PC-3 (cell line): ENCODE results near the gene MRPL9. TPM values are rescaled to one million over a fixed set of nuclear protein-coding genes. Genes with fewer than 3 reads are reported as not detected.
A peak's percentile ranks its signal among the peaks of the same experiment; 100 is the strongest.

ENCODE experiments used
- ATAC-seq: fragments of 200-7000 bp; cut with Tn5 transposase; 2 replicates; pipeline ENCODE4 v1.9.1; 2020; ENCODE audit warnings: mild to moderate bottlenecking, moderate library complexity
- BruUV-seq: library from RNA; stranded (reverse); fragments of 400-500 nt; replicated peaks from 2 replicates; lab custom pipeline; 2021; lab: Mats Ljungman, UMichigan
- CTCF ChIA-PET: fragments of 300-600 bp; sonication (Branson Sonifier 250); formaldehyde crosslinking; loops from one replicate; lab custom pipeline; 2022; ENCODE audit warnings: antibody characterized with exemption; lab: Charles Lee
- POLR2A ChIA-PET: fragments of 300-600 bp; sonication (Branson Sonifier 250); formaldehyde crosslinking; loops from one replicate; lab custom pipeline; 2022; ENCODE audit warnings: antibody characterized with exemption; ENCODE audit not compliant: unreplicated experiment; lab: Charles Lee
- DNase-seq: peaks from one replicate; pipeline ENCODE4 v3.0.0-alpha.2; 2015
- H2AFZ ChIP-seq: fragments of 300-600 bp; sonication (generic); 2 replicates; pipeline ENCODE4 v1.6.0; 2016; ENCODE audit warnings: antibody characterized with exemption, low read length
- H3F3A ChIP-seq: fragments of 300-600 bp; sonication (generic); one replicate; pipeline ENCODE4 v1.6.0; 2017; ENCODE audit warnings: antibody characterized with exemption, low read length, control low read depth, mild to moderate bottlenecking; ENCODE audit not compliant: unreplicated experiment
- H3K27ac ChIP-seq: fragments of 300-600 bp; sonication (generic); 2 replicates; pipeline ENCODE4 v1.5.1; 2016; ENCODE audit warnings: mild to moderate bottlenecking, low read length
- H3K27me3 ChIP-seq: fragments of 300-600 bp; sonication (generic); 2 replicates; pipeline ENCODE4 v1.6.1; 2016; ENCODE audit warnings: low read length, mixed read lengths
- H3K36me3 ChIP-seq: fragments of 300-600 bp; sonication (generic); 2 replicates; pipeline ENCODE4 v1.6.1; 2016; ENCODE audit warnings: low read depth, mixed run types, low read length, mixed read lengths
- H3K4me1 ChIP-seq: fragments of 300-600 bp; sonication (generic); 2 replicates; pipeline ENCODE4 v1.5.1; 2016; ENCODE audit warnings: low read length; ENCODE audit not compliant: insufficient read depth
- H3K4me2 ChIP-seq: fragments of 300-600 bp; sonication (generic); 2 replicates; pipeline ENCODE4 v1.6.0; 2016; ENCODE audit warnings: low read length
- H3K4me3 ChIP-seq: fragments of 300-600 bp; sonication (generic); 2 replicates; pipeline ENCODE4 v1.5.1; 2016; ENCODE audit warnings: mild to moderate bottlenecking, low read length, mixed read lengths
- H3K79me2 ChIP-seq: fragments of 300-600 bp; sonication (generic); 2 replicates; pipeline ENCODE4 v1.6.1; 2017; ENCODE audit warnings: low read length, mixed read lengths
- H3K9ac ChIP-seq: fragments of 300-600 bp; sonication (generic); 2 replicates; pipeline ENCODE4 v1.6.0; 2016; ENCODE audit warnings: mild to moderate bottlenecking, low read length
- H3K9me2 ChIP-seq: fragments of 300-600 bp; sonication (generic); replicated peaks from 2 replicates; pipeline ENCODE4 v1.6.1; 2016; ENCODE audit warnings: mixed run types, low read length, mixed read lengths
- H3K9me3 ChIP-seq: fragments of 300-600 bp; sonication (generic); 2 replicates; pipeline ENCODE4 v1.6.1; 2016; ENCODE audit warnings: low read length, mixed read lengths
- H4K20me1 ChIP-seq: fragments of 300-600 bp; sonication (generic); 2 replicates; pipeline ENCODE4 v1.6.1; 2016; ENCODE audit warnings: low read length, mixed read lengths
- CTCF ChIP-seq: fragments of 300-600 bp; sonication (generic); conservative IDR thresholded peaks from 2 replicates; pipeline ENCODE4 v1.5.1; 2017; ENCODE audit warnings: antibody characterized with exemption, low read depth, mild to moderate bottlenecking, low read length
- EZH2 ChIP-seq: fragments of 300-600 bp; sonication (generic); IDR thresholded peaks from one replicate; pipeline ENCODE4 v1.6.1; 2017; ENCODE audit warnings: antibody characterized with exemption, mild to moderate bottlenecking, low read length; ENCODE audit not compliant: unreplicated experiment
- EZH2phosphoT487 ChIP-seq: fragments of 300-600 bp; sonication (generic); IDR thresholded peaks from 2 replicates; pipeline ENCODE4 v1.6.1; 2018; ENCODE audit warnings: mild to moderate bottlenecking, antibody characterized with exemption, low read length, borderline replicate concordance
- intact Hi-C: fragments of 100-400 bp; cut with micrococcal nuclease; formaldehyde crosslinking; loops from 2 replicates; pipeline ENCODE4 v1.9.0; 2023
- total RNA-seq: library from RNA; depleted of rRNA; stranded (reverse); fragments of >200 nt; gene quantifications from 2 replicates; pipeline ENCODE4 v1.2.3, GENCODE V29; 2014

Gene MRPL9
- total RNA-seq, 1 experiment from 2014 or later: 229 TPM

GRCh38 chr1:151741516-151741915 is 21.8 kb downstream of the MRPL9 start:
- no peaks in the 10 kb centered on the region for H3K9me2 ChIP-seq
- H4K20me1 ChIP-seq: no peaks in the 10 kb centered on the region
- ChIA-PET POLR2A (no interaction called here), CTCF (no interaction called here)
- no peak overlapping the region for H3K4me2 ChIP-seq
- H3K79me2 ChIP-seq: no peaks in the 10 kb centered on the region
- no peak overlapping the region for H3K27ac ChIP-seq
- intact Hi-C loops: no loop called here
- H3F3A ChIP-seq: no peaks in the 10 kb centered on the region
- H3K27me3 ChIP-seq: no peaks in the 10 kb centered on the region
- no TSS peak for BruUV-seq
- DNase-seq: no peak
- H2AFZ ChIP-seq: no peak overlapping the region
- peaks cover 11% of the 10 kb centered on the region; the same call in 1 of the 2 replicates for H3K9me3 ChIP-seq
- H3K36me3 ChIP-seq: no peaks in the 10 kb centered on the region
- no peak overlapping the region for H3K4me3 ChIP-seq
- TF ChIP-seq EZH2 (no peak), EZH2phosphoT487 (no peak), CTCF (no peak)
- ATAC-seq: no peak
- peaks cover 9% of the 10 kb centered on the region for H3K4me1 ChIP-seq
- H3K9ac ChIP-seq: no peak overlapping the region

- peaks cover 11% of the 10 kb centered on the region; the same call in 1 of the 2 replicates for H3K9me3 ChIP-seq
- H3K4me3 ChIP-seq: peak overlapping the region; percentile 40; the same call in 1 of the 2 replicates
- no peaks in the 10 kb centered on the region for H3K79me2 ChIP-seq
- H3K9ac ChIP-seq: no peak overlapping the region
- H3K4me2 ChIP-seq: peak overlapping the region; percentile 70
- no peaks in the 10 kb centered on the region for H3K36me3 ChIP-seq
- TF ChIP-seq EZH2phosphoT487: no peak
- TF ChIP-seq CTCF: peak; percentile 43
- TF ChIP-seq EZH2: no peak
- H2AFZ ChIP-seq: peak overlapping the region; percentile 73
- peak; percentile 59 for ATAC-seq
- no peaks in the 10 kb centered on the region for H4K20me1 ChIP-seq
- H3K27me3 ChIP-seq: no peaks in the 10 kb centered on the region
- no peak overlapping the region for H3K27ac ChIP-seq
- peaks cover 9% of the 10 kb centered on the region for H3K4me1 ChIP-seq
- no peaks in the 10 kb centered on the region for H3F3A ChIP-seq
- intact Hi-C loops: loop anchor here (1.0 kb wide), 1 partner anchor 97 kb away; no protein-coding TSS in a partner anchor
- H3K9me2 ChIP-seq: no peaks in the 10 kb centered on the region
- DNase-seq: peak; percentile 91
- POLR2A ChIA-PET: no interaction called here
- BruUV-seq: no TSS peak
- CTCF ChIA-PET: no interaction called here
These were observed 23.5 kb downstream of the MRPL9 start for GRCh38 chr1:151739590-151740355.

GRCh38 chr1:151737479-151737878 is 25.8 kb downstream of the MRPL9 start:
- no peak overlapping the region for H3K9ac ChIP-seq
- TF ChIP-seq CTCF: no peak
- TF ChIP-seq EZH2phosphoT487: no peak
- no peak for TF ChIP-seq EZH2
- no peaks in the 10 kb centered on the region for H3K27me3 ChIP-seq
- DNase-seq (no peak), ATAC-seq (no peak)
- no peak overlapping the region for H3K4me3 ChIP-seq
- intact Hi-C loops: no loop called here
- BruUV-seq: no TSS peak
- peaks cover 12% of the 10 kb centered on the region for H3K4me1 ChIP-seq
- H3K9me2 ChIP-seq: no peaks in the 10 kb centered on the region
- no peaks in the 10 kb centered on the region for H3K79me2 ChIP-seq
- no peak overlapping the region for H3K27ac ChIP-seq
- no peak overlapping the region for H2AFZ ChIP-seq
- H3K4me2 ChIP-seq: no peak overlapping the region
- peaks cover 11% of the 10 kb centered on the region; the same call in 1 of the 2 replicates for H3K9me3 ChIP-seq
- no peaks in the 10 kb centered on the region for H4K20me1 ChIP-seq
- no peaks in the 10 kb centered on the region for H3F3A ChIP-seq
- H3K36me3 ChIP-seq: no peaks in the 10 kb centered on the region
- POLR2A ChIA-PET: no interaction called here
- CTCF ChIA-PET: no interaction called here
